Activated CD8-positive, alpha-beta memory T cell treated with anti-CD3 and anti-CD28 coated beads, Interleukin-2, amount 50 U/mL, for 1 hour (primary cell): ENCODE results near the gene PDK3.

ENCODE experiments used
- DNase-seq: peaks from one replicate; pipeline ENCODE4 v3.0.0-alpha.2; 2020; ENCODE audit errors: extremely low read depth

The PDK3 gene

DNA sequence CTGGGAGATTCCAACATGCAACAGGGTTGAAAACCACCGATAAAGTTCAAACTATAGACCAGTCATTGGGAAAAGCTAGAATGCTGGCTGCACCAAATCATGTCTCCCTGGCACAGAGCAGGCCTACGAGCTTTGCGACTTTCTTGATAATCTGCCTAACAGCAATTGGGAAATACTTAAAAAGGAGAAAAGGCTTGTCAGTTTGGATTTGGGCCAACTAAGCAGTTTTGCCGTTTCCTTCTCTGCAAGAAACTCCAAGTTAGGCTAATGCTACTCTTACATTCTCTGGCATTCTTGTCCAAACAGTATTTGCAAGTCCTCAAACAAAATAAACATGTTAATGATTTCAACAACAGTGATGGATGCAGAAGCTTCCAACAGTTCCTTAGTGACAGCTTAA, 87.9 kb downstream of the PDK3 start:
- no peak for DNase-seq

GRCh38 chrX:24561121-24561520, 96.0 kb downstream of the PDK3 start:
- no peak for DNase-seq

DNA sequence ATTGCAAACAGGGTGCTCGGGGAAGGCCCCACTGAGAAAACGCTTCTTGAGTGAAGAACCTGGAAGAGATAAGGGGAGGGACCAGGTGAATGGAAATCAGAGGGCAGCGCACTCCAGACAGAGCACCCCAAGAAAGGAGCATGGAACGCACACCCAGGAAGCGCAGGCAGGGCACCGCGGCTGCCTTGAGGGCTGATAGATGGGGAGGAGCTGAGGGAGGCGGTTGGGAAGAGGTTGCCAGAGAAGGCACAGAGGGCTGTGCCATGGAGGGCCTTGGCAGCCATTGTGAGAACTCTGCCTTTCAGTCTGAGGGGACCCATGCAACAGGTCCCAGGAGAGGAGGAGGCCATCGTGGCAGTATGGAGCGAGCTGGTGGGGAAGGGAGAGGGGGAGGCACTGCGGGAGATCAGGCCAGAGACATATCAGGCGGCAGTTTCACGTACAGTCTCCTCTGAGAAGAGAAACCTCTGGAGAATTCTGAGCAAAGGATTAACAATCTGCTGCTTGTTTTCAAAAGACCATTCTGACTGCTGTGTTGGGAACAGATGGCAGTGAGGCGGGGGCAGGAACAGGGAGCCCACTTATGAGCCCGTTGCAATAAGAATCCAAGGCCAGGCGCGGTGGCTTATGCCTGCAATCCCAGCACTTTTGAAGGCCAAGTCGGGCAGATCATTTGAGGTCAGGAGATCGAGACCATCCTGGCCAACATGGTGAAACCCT, 98.4 kb downstream of the PDK3 start:
- no peak for DNase-seq

GRCh38 chrX:24566240-24566639, 101.2 kb downstream of the PDK3 start:
- no peak for DNase-seq

GRCh38 chrX:24567169-24567568, 102.1 kb downstream of the PDK3 start:
- no peak for DNase-seq

GRCh38 chrX:24574743-24575142, 109.7 kb downstream of the PDK3 start:
- DNase-seq, result no peak

DNA sequence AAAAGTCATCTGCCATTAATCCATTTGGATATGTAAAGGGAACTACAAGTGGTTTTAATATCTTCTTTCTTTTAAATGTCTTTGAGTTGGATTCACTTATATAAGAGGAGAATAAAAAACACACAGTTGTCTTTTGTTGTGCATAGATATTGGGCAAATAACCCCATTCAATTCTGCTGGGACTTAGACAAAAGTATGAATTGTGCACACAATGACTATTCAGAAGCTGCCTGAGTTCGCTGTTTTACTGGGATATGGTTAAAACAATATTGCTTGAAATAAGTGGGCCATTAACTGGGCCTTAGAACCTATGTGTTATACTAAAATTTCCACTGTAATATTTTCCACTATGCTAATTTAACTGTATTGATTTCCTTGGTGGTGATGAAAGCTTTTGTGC, 110.4 kb downstream of the PDK3 start:
- DNase-seq, result no peak

DNA sequence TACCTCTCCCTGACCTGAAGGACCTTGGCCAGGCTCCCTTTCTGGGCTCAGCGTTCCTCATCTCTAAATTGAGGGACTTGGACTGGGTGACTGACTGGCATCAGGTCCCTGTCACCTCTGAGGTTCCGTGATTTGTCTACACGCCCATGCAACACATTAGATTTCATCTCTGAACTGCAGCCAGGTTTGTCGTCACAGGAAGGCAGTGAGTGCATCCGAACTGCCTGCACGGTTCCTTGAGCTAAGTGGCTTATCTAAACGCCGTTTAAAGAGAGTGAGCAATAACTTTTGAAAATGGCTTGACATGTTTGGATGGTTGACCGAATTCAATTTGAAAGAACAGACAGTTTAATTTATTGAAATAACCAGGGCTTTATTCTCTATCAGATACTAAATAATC, 112.0 kb downstream of the PDK3 start:
- DNase-seq, result no peak
